ENCODE results near the gene TNFRSF21.

- no peak for TF ChIP-seq TAF1 (IDR thresholded peaks at IDR 0.05; ENCODE audit: borderline replicate concordance, low read depth, low read length)
- TF ChIP-seq POLR2A (IDR thresholded peaks at IDR 0.05; ENCODE audit: low read depth, low read length) = no peak
Measured at GRCh38 chr6:47334334-47334733, 24.6 kb upstream of the TNFRSF21 start.

Measured in GM12892 (cell line).